LoVo (cell line): ENCODE measurements around the gene KDM6B.
A peak's percentile ranks its signal among the peaks of the same experiment; 100 is the strongest.

Experiments used
- DNase-seq: peaks from one replicate; pipeline ENCODE4 v3.0.0-alpha.2; 2016; ENCODE audit warnings: low spot score

The KDM6B gene

DNA sequence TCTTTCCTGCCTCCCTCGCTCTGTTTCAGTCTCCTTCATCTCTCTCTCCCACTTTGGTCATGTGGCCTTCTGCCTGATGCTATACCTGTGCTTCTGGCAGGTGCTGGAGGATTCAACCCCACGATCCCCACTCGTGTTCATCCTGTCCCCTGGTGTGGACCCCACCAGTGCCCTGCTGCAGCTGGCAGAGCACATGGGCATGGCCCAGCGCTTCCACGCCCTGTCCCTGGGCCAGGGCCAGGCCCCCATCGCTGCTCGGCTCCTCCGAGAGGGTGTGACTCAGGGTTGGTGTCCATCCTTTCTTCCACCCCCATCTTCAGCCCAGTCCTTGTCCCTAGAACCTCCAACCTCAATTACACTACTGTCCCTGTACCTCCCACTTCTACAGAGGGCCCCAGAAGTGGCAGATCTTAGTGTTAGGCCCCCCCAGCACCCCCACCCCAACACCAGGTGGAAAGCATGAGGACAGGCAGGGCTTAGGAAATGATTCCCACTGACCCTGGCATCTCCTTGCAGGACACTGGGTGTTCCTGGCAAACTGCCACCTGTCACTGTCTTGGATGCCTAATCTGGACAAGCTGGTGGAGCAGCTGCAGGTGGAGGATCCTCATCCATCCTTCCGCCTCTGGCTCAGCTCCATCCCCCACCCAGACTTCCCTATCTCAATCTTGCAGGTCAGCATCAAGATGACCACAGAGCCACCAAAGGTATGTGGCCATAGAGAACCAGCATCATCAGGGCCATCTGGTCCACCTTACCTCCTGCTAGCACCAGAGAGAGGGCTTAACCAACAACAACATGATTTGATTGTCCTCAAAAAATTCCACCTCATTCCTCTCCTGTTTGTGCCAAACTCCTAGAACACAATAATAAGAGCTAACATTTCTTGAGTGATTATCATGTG lies 9.7 kb upstream of the KDM6B start:
- no peak for DNase-seq

DNA sequence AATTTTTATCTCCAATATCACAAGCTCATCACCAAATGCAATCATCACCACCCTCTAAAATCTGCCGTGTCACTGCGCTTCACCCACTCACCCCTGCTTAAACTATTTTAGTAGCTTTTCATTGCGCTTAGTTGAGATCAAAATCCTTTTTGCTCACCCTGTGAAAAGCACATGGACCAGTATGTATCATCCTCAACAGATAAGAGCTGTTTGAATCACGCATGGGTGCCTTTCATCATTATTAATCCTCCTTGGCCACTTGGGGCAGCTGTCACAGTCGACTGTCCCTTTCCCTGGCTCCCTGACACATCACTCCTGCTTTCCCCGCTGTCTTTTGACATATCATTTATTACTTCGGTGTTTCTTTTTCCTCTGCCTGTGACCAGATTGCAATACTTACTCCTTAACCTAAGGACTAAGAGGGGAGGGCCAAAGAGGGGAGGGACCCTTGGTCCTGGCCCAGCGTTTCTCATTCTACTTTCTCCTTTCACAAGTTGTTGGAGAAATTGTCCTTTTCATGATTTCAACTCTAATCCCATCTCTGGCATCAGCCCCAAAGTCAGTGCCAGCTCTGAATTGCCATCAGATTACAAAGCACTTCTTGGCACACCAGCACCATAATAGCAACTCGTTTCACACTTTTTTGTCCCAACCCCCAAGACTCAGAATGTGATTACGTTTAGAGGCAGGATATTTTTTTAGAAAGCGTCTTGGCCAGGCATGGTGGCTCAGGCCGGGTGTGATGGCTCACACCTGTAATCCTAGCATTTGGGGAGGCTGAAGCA lies 8.6 kb upstream of the KDM6B start:
- DNase-seq: no peak

DNA sequence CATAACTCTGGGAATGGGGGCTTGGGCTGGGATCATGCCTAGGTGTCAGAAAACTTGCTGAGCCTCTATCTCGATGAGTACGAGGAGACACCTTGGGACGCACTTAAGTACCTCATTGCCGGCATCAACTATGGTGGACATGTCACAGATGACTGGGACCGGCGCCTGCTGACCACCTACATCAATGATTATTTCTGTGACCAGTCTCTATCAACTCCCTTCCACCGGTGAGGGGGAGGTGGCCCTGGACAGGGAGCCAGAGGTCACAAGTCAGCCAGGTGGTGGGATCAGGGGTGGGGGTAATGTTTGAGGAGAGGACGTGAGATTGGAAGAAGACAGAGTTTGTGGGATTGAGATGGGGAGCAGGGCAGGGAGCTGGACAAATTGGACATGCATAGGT lies 3.4 kb upstream of the KDM6B start:
- DNase-seq: no peak

- DNase-seq: no peak
Observed at GRCh38 chr17:7831233-7831632, 2.8 kb upstream of the KDM6B start.

- DNase-seq: no peak
Observed at GRCh38 chr17:7832431-7832830, 1.6 kb upstream of the KDM6B start.

GRCh38 chr17:7833011-7833794 lies 814 bp upstream of the KDM6B start:
- no peak for DNase-seq

GRCh38 chr17:7834542-7834956 lies 532 bp downstream of the KDM6B start:
- no peak for DNase-seq

- peak; percentile 97 for DNase-seq
Observed at GRCh38 chr17:7834957-7835813, 1.2 kb downstream of the KDM6B start.

DNA sequence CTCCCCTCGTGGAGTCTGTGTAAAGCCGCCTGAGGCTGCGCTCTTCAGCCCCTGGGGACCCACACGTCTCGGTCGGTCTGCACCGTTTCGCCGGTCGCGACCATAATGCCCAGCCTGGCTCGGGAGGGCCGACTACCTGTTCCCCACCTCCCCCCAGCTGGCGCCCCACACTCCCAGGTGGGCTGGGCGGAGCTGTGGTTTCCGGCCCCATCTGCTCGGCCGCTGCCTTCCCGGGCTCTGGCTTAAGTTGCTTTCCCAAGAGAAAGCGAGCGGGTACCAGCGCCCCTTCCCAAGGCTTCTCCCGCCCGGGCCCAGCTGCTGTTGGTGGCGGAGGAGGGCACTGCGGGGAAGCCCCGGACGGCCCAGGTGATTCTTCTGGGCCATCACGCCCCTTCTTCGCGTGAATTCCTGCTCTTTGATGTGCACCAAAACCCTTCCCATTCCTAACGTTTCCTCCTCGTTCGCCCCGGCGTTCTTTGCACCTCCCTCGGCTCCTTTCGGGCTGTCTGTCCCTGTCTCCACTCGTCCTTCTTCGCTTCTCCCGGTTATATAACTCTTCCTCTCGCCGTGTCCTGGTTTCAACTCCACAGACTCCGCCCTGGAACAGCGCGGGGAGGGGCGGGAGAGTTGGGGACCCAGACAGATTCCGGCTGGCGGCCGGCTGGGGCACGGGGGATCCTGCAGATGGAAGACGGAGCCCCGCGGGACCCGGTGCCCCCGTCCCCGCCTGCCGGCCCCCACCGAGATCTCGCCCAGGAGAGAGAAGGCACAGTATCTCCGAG lies 2.0 kb downstream of the KDM6B start:
- peak; percentile 39 for DNase-seq

DNA sequence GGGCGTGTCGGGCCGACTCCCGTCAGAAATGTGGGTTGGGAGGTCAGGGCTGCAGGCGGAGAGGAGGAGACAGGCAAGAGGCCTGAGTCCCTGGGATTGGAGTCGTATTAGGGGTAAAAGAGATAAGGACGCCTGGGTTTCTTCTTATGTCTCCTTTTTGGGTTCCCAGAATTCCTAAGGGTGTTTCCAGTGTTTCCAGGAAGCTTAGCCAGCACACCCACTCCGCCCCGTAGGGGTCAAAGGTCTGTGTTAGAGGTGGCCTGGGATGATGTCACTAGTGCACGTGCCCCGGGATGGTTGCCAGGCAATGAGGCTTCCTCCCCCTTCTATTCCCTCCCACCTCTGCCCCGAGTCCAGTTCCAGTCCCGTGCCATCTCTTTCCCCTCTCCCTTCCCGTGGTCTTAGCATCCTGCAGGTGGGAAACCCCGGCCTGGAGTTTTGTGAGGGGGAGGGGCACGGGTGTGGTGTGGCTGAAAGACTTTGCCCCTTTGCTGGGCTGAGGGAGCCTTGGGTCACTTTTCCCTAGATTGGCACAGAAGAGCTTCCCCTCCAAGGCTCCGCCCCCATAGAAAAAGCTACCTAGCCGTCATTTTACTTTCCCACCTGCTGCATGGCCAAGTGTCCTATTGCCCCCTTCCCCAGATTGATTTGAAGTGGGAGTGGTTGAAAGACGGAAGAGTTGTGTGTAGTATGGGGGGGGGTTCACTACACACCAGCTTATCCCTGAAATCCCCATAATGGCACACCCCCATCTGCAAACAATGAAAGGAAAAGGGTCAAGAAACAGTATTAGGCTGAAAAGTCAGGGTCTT lies 2.8 kb downstream of the KDM6B start:
- DNase-seq: peak; percentile 97

- DNase-seq: no peak
Observed at GRCh38 chr17:7837408-7838088, 3.5 kb downstream of the KDM6B start.

- no peak for DNase-seq
Observed at GRCh38 chr17:7838090-7839075, 4.4 kb downstream of the KDM6B start.

- DNase-seq: peak; percentile 39
Observed at GRCh38 chr17:7839190-7839875, 5.3 kb downstream of the KDM6B start.

DNA sequence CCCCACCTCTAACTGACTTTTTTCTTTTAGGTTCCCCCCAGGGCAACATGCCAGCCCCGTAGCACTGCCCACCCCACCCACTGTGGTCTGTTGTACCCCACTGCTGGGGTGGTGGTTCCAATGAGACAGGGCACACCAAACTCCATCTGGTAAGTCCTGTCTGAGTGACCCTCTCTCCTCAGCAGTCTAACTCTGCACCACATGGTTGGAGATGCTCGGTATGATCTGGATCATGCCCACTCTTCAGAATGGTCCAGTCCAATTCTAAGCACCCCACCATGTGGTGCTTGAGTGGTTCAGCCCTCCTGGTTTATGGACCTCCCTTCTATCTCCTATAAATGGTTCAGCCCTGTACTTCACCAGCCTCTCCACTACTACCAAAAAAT lies 5.9 kb downstream of the KDM6B start:
- DNase-seq: no peak

- no peak for DNase-seq
Observed at GRCh38 chr17:7840441-7840840, 6.4 kb downstream of the KDM6B start.

- DNase-seq: no peak
Observed at GRCh38 chr17:7840875-7841274, 6.9 kb downstream of the KDM6B start.

DNA sequence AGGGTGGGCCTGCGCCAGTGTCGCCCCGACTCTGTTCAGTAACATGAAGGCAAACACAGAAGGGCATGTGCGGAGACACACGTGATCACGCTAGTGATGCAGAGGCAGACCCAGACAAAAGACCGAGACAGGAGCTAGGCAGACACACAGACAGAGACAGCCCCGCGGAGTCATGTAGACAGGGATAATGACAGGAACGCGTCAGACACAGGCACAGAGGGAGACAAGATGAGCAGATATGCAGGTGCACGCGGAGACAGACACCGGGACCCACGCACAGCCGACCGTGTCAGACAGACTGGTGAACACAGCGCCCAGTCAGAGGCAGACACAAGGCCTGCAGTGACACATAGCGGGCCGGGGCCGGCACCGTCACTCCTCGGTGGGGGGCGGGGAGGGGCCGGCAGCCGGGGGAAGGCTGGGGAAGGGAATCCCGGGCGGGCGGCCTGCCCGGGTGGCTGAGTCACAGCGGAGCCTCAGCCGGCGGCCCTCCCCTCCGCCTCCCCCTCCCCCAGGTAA lies 7.4 kb downstream of the KDM6B start:
- peak; percentile 85 for DNase-seq
